Measurements from ENCODE around the gene FBLN1. TPM values are rescaled to one million over a fixed set of nuclear protein-coding genes. Genes with fewer than 3 reads are reported as not detected.

The FBLN1 gene
- total RNA-seq, 1 experiment from 2014 or later = 23.4 TPM

- no peaks in the 10 kb centered on the region for H4K20me1 ChIP-seq (ENCODE audit: insufficient read depth)
- no peak overlapping the region for H3K4me2 ChIP-seq (ENCODE audit: low read length)
- H3K9me2 ChIP-seq (ENCODE audit: insufficient read depth) = no peaks in the 10 kb centered on the region
- intact Hi-C loops (cut with micrococcal nuclease) = no loop called here
- no peak for DNase-seq (ENCODE audit: low read depth, low spot score)
- no TSS peak for BruUV-seq (replicated peaks)
- H3K9me3 ChIP-seq (ENCODE audit: control insufficient read depth in 1 of 2, insufficient read depth in 1 of 2, low read depth in 1 of 2, low read length in 2 of 2) = no peaks in the 10 kb centered on the region
- ChIA-PET RAD21 (ENCODE audit: low non-redundant PET in 1 of 2, low total read pairs in 2 of 2, uncharacterized antibody in 2 of 2, unreplicated experiment in 2 of 2) (no interaction called here), POLR2A (no interaction called here), CTCF (interaction anchor here (1.0 kb wide), 1 partner anchor 12 kb away, joined by 3 read pairs; no protein-coding TSS in a partner anchor)
- no peaks in the 10 kb centered on the region for H3K36me3 ChIP-seq (ENCODE audit: control insufficient read depth in 1 of 2, insufficient read depth in 2 of 2, low read length in 2 of 2)
- H3K79me2 ChIP-seq (ENCODE audit: insufficient read depth, low read length) = no peaks in the 10 kb centered on the region
- H3K27ac ChIP-seq (ENCODE audit: low read depth, low read length) = no peak overlapping the region
- H3K4me1 ChIP-seq (ENCODE audit: control insufficient read depth in 1 of 2, insufficient read depth in 2 of 2, low read length in 2 of 2) = no peaks in the 10 kb centered on the region
- no peak for ATAC-seq
- H3K27me3 ChIP-seq (ENCODE audit: insufficient read depth, low read length) = no peaks in the 10 kb centered on the region
- TF ChIP-seq ZNF274 (IDR thresholded peaks at IDR 0.05; ENCODE audit: low read depth, low read length) (no peak), EGR1 (IDR thresholded peaks at IDR 0.05; ENCODE audit: low read depth) (no peak), FOSL1 (IDR thresholded peaks at IDR 0.05; ENCODE audit: low read depth) (no peak), REST (IDR thresholded peaks at IDR 0.05; ENCODE audit: low read depth) (no peak), ATF3 (IDR thresholded peaks at IDR 0.05) (no peak), MAX (IDR thresholded peaks at IDR 0.05) (no peak), SRF (IDR thresholded peaks at IDR 0.05; ENCODE audit: low read depth) (no peak), TCF7L2 (IDR thresholded peaks at IDR 0.05; ENCODE audit: borderline replicate concordance, extremely low read depth, insufficient read depth, insufficient read length) (no peak), EZH2 (IDR thresholded peaks at IDR 0.05) (no peak), SIN3A (IDR thresholded peaks at IDR 0.05; ENCODE audit: low read depth) (no peak), CEBPB (IDR thresholded peaks at IDR 0.05; ENCODE audit: low read depth) (no peak), RAD21 (IDR thresholded peaks at IDR 0.05; ENCODE audit: low read depth) (no peak), ELF1 (IDR thresholded peaks at IDR 0.05; ENCODE audit: borderline replicate concordance, low read depth) (no peak)
- TF ChIP-seq, protein P1, sequence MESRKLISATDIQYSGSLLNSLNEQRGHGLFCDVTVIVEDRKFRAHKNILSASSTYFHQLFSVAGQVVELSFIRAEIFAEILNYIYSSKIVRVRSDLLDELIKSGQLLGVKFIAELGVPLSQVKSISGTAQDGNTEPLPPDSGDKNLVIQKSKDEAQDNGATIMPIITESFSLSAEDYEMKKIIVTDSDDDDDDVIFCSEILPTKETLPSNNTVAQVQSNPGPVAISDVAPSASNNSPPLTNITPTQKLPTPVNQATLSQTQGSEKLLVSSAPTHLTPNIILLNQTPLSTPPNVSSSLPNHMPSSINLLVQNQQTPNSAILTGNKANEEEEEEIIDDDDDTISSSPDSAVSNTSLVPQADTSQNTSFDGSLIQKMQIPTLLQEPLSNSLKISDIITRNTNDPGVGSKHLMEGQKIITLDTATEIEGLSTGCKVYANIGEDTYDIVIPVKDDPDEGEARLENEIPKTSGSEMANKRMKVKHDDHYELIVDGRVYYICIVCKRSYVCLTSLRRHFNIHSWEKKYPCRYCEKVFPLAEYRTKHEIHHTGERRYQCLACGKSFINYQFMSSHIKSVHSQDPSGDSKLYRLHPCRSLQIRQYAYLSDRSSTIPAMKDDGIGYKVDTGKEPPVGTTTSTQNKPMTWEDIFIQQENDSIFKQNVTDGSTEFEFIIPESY (IDR thresholded peaks at IDR 0.05; ENCODE audit: extremely low read depth, insufficient replicate concordance, low read length) = no peak
- no peak overlapping the region for H2AFZ ChIP-seq (ENCODE audit: low read depth, low read length, poor library complexity, severe bottlenecking)
- no peak overlapping the region for H3K9ac ChIP-seq (ENCODE audit: low read length)
- H3K4me3 ChIP-seq (replicated peaks in 1 of 2; ENCODE audit: low read depth in 1 of 2, low read length in 2 of 2) = no peak overlapping the region
These were observed 48.9 kb upstream of the FBLN1 start for GRCh38 chr22:45453764-45454163.

All from HCT116 (cell line).